Inferior parietal cortex (tissue), 1 donor: ENCODE measurements around the gene ANKDD1A.

Source experiments
- DNase-seq: peaks from one replicate; pipeline ENCODE4 v3.0.0-alpha.2; 2016; ENCODE audit errors: extremely low spot score

The ANKDD1A gene

GRCh38 chr15:64923546-64923945, 11.8 kb downstream of the ANKDD1A start:
- no peak for DNase-seq

GRCh38 chr15:64925335-64926330, 13.9 kb downstream of the ANKDD1A start:
- no peak for DNase-seq

DNA sequence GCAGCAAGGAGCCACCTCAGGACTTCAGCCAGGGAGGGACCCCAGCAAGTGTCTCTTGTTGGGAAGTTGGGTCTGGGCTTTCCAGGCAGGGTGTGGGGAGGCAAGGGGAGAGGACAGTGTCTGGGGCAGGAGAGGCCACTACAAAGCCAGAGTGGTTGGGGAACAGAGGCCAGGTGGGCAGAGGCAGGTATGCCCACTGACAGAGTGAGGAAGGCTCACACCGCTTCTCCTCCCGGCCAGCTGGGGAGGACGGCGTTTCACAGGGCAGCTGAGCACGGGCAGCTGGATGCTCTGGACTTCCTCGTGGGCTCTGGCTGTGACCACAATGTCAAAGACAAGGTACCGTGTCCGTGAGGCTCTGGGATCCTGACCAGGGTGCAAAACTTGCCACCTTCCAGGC, 15.0 kb downstream of the ANKDD1A start:
- no peak for DNase-seq

DNA sequence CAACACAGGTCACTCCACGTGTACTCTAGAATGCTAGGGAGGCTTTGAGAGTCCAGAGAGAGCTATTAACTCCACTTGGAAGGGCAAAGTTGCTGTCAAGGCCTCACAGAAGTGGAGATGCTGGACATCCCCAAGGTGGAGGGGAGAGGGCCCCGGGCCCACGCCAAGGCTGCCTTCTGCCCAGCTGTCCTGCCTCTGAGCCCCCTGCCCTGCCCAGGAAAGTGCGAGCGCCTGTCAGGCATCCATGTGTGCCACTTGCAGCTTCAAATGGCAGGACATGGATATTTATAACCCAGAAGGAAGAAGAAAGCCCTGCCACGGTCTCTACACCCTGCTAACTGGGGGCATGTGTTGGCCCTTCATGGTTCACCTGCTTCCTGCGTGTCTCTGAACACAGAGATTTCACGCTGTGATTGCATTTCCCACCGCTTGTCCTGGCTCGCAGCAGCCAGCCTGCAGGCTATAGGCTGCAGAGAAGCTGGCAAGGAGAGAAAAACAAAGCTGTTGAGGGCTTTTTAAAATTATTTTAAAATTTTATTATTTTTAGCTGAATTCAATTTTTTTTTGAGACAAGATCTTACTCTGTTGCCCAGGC, 17.0 kb downstream of the ANKDD1A start:
- no peak for DNase-seq

- DNase-seq, result no peak
These were observed 18.4 kb downstream of the ANKDD1A start for GRCh38 chr15:64930019-64930652.

GRCh38 chr15:64930778-64931371, 19.2 kb downstream of the ANKDD1A start:
- no peak for DNase-seq

GRCh38 chr15:64931381-64931780, 19.7 kb downstream of the ANKDD1A start:
- no peak for DNase-seq

DNA sequence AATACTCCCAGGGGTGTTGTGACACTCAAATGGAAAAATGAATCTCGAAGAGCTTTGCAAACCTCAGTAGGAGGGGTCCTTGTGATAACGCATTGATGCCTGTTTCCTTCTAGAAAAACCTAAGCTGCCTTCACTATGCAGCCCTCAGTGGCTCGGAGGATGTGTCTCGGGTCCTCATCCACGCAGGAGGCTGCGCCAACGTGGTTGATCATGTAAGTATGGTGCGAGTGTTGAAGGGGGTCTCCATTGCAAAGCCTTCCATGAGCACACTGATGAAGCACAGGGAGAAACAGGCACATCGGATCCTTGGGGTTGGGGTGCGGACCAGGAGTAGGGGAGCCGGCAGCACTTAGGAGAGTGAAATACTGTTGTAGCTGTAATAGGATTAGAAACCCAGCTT, 22.3 kb downstream of the ANKDD1A start:
- no peak for DNase-seq

- no peak for DNase-seq
These were observed 26.5 kb downstream of the ANKDD1A start for GRCh38 chr15:64938192-64938591.

DNA sequence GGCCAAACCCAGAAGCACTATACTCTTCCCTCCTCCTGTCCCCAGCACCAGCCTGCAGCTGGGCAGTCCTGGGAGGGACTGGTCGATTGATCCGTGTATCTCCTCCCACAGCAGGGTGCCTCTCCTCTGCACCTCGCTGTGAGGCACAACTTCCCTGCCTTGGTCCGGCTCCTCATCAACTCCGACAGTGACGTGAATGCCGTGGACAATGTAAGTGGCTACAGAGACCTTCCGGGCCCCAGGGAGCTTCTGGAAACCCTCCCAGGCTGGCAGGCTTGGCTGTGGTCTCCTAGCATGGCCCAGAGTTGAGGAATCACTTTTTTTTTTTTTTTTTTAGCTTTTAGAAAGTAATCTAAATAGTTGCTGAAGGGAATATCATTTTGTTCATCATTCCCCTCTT, 30.7 kb downstream of the ANKDD1A start:
- DNase-seq, result no peak

DNA sequence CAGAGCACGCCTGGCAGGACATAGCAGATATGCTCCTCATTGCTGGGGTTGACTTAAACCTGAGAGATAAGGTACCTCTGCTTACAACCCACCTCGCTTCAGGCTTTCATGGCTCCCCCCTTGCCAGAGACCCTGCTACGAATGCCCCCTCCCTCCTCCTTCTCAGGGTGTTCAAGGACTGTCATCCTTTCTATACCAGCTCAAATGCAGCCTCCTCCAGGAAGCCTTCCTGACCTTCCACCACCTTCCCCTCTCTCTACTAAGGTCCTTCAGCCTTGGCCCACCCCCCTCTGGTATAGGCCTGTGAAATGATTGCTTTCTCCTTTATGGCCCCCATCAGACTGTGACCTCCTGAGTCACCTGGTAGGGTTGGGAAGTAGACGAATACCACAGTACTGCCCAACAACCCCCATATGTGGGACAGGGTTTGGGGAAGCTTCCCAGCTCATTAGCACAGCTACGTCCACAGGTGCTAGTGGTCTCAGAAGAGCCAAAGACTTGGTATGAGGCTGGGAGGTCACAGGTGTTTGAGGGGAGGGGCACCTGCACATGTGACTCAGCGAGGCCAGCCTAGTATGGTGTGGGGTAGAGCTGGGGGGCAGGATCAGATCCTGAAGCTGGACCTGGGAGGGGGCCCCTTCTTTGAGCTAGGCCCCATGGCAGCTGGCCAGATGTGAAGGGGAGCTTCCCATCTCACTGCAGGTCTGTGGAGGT, 32.0 kb downstream of the ANKDD1A start:
- no peak for DNase-seq

- DNase-seq, result no peak
These were observed 33.3 kb downstream of the ANKDD1A start for GRCh38 chr15:64944961-64945360.

DNA sequence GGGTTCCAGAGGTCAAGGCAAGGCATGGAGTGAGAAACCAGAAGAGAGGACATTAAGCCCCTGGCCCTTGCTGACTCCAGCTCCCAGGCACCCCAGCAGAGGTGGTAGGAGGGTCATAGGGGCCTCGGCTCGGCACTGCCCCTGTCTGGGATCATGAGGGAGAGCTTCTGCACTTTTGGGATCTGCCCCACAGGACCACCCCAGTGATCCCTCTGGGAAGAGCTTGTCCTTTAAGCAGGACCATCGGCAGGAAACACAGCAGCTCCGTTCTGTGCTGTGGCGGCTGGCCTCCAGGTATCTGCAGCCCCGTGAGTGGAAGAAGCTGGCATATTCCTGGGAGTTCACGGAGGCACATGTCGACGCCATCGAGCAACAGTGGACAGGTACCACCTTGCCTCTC, 35.5 kb downstream of the ANKDD1A start:
- no peak for DNase-seq

DNA sequence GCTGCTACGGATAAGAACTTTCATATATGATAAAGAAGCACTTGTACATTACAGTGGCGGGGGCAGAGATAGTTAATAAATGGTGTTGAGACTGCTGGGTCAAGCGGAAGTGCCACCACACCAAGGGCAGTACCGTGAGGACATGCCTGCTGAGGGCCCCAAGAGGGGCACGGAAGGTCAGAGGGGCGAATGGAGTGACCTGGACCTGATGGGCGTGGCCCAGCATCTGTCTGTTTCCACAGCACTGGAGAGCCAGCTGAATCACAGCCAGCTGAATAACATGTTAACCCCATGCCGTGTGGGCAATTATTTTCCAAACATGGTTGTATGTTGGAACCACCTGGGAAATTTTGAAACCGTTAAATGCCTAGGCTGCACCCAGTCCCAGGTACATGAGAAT, 37.2 kb downstream of the ANKDD1A start:
- DNase-seq, result no peak

- no peak for DNase-seq
These were observed 37.9 kb downstream of the ANKDD1A start for GRCh38 chr15:64949383-64950186.

GRCh38 chr15:64950888-64951287, 39.2 kb downstream of the ANKDD1A start:
- DNase-seq, result no peak

GRCh38 chr15:64951777-64952418, 40.2 kb downstream of the ANKDD1A start:
- DNase-seq, result no peak

DNA sequence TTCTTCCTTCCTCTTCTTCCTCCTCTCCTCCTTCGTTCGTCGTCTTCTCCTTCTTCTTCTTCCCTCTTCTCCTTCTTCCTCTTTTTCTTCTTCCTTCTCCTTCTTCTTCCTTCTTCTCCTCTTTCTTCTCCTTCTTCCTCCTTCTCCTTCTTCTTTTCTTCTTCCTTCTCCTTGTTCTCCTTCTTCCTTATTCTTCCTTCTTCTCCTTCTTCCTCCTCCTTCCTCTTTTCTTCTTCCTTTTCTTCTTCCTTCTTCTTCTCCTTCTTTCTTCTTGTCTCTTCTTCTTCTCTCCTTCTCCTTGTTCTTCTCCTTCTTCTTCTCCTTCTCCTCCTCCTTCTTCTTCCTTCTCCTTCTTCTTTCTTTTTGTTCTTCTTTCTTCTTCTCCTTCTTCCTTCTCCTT, 42.7 kb downstream of the ANKDD1A start:
- no peak for DNase-seq

DNA sequence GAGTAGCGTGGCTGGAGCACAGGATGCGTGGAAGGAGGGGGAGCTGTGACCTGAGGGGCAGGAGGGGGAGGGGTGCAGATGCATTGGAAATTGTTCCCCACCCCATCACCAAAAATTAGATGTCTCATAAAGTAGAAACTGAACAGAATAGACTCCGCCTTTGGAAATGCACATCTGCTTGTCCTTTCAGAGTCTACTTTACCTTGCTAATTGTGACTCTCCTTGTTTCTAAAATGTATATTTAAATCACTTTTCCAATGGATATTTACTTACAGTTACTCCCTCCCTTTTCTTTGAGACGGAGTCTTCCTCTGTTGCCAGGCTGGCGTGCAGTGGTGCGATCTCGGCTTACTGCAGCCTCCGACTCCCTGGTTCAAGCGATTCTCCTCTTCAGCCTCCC, 47.4 kb downstream of the ANKDD1A start:
- DNase-seq, result no peak

DNA sequence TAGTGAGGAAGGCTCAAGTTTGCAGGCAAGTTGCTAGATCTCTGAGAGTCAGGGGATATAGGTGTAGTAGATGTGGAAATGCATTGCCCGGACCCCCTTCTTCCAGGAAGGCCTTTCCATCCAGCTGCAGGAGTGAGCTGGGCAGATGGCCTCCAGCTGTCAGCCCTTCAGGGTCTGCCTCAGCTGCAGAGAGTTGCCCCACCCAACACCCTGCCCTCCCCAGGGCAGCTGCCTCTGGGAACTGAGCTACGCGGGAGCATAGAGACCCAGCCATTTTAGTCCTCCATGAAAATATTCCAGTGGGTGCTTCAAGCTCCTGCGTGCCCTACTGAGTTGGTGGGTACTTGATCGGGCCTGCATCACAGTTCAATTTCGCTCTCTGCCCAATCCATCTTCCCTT, 48.5 kb downstream of the ANKDD1A start:
- DNase-seq, result no peak
